Adrenal gland (tissue), 5 donors: ENCODE measurements around the gene NEURL4.

Experiments used
- CTCF ChIP-seq, 6 experiments: fragments of 450-650 bp in 4 of 6; fragments of 200-600 bp in 2 of 6; sonication (generic) in 1 of 6; IDR thresholded peaks; 1 replicate in 5 of 6; 2 replicates in 1 of 6; pipeline versions ENCODE4 v1.5.1 to v1.8.0; 2016 to 2021; ENCODE audit warnings: antibody characterized with exemption in 6 of 6, mild to moderate bottlenecking in 2 of 6, moderate library complexity in 1 of 6
- POLR2A ChIP-seq, 2 donors: fragments of 450-650 bp; IDR thresholded peaks; one replicate each; pipeline ENCODE4 v1.6.1; 2017; ENCODE audit warnings: antibody characterized with exemption in 2 of 2, mild to moderate bottlenecking in 2 of 2, moderate library complexity in 1 of 2
- donor health status: DM: no; HTN: no; CAD: no.

DNA sequence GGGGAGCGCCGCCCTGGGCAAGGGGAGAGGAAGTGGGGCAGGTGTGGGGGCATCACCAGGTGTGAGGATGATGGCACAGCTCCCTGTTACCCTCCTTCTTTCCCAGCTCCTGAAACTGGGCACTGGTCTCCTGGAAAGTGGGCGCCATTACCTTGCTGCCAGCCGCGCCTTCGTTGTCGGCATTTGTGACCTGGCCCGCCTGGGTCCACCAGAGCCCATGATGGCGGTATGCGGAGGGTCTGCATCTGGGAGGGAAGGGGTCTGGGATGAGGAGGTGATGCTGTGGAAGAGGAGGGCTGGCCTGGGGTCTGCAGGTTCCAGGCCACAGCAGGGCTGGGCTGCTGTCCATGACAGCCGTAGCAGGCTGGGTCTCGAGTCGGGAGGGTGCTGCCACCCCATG lies 12.7 kb upstream of the NEURL4 start:
- no peak for TF ChIP-seq CTCF (IDR thresholded peaks at IDR 0.05)
- TF ChIP-seq POLR2A (IDR thresholded peaks at IDR 0.05) = no peak
